ENCODE measurements around the gene ZNF385B. TPM values are rescaled to one million over a fixed set of nuclear protein-coding genes. Genes with fewer than 3 reads are reported as not detected.

The ZNF385B gene
- total and polyA plus RNA-seq, 4 donors, result 13.5 to 70.8 (median 45.2) TPM

- Histone ChIP-seq H3K9me3 (ENCODE audit: control insufficient read depth in 4 of 4, insufficient read depth in 3 of 4, low read length in 3 of 4) (no peaks in the 10 kb centered on the region), H3K27ac (ENCODE audit: low read depth in 1 of 2, low read length in 1 of 2) (no peak overlapping the region), H3K27me3 (ENCODE audit: control insufficient read depth in 3 of 3, insufficient read depth in 3 of 3, low read length in 2 of 3) (peaks cover 0 to 3% (median 0%) of the 10 kb centered on the region in 3 donors), H3K9ac (ENCODE audit: insufficient read depth in 1 of 2, low read length in 2 of 2) (no peak overlapping the region), H3K36me3 (ENCODE audit: control insufficient read depth in 4 of 4, insufficient read depth in 4 of 4, low read length in 4 of 4) (no peaks in the 10 kb centered on the region), H3K4me3 (no peak overlapping the region), H3K4me1 (ENCODE audit: control insufficient read depth in 5 of 5, insufficient read depth in 5 of 5, low read length in 5 of 5) (peaks cover 0 to 12% (median 0%) of the 10 kb centered on the region in 5 donors)
- DNase-seq, result no peak
- WGBS, 2 donors, result 67 to 70% methylated on average over 11 of the region's 11 CpGs
- no peak for ATAC-seq (ENCODE audit: insufficient read depth, low FRiP score)
- TF ChIP-seq CTCF (IDR thresholded peaks at IDR 0.05; ENCODE audit: control extremely low read depth, extremely low read depth), result no peak
Measured at GRCh38 chr2:179429060-179429471, 432.3 kb downstream of the ZNF385B start.

- Histone ChIP-seq H3K9me3 (ENCODE audit: control insufficient read depth in 4 of 4, insufficient read depth in 3 of 4, low read length in 3 of 4) (no peaks in the 10 kb centered on the region), H3K4me1 (ENCODE audit: control insufficient read depth in 5 of 5, insufficient read depth in 5 of 5, low read length in 5 of 5) (peaks cover 0 to 12% (median 0%) of the 10 kb centered on the region in 5 donors), H3K36me3 (ENCODE audit: control insufficient read depth in 4 of 4, insufficient read depth in 4 of 4, low read length in 4 of 4) (no peaks in the 10 kb centered on the region), H3K9ac (ENCODE audit: insufficient read depth in 1 of 2, low read length in 2 of 2) (no peak overlapping the region), H3K27me3 (ENCODE audit: control insufficient read depth in 3 of 3, insufficient read depth in 3 of 3, low read length in 2 of 3) (peaks cover 0 to 6% (median 0%) of the 10 kb centered on the region in 3 donors), H3K4me3 (no peak overlapping the region), H3K27ac (ENCODE audit: low read depth in 1 of 2, low read length in 1 of 2) (no peak overlapping the region)
- TF ChIP-seq CTCF (IDR thresholded peaks at IDR 0.05; ENCODE audit: control extremely low read depth, extremely low read depth), result no peak
- no peak for ATAC-seq (ENCODE audit: insufficient read depth, low FRiP score)
- WGBS, 2 donors, result 24 to 34% methylated on average over 7 of the region's 7 CpGs
- peak in 2 of 3 donors; percentile 37 to 67 for DNase-seq
Measured at GRCh38 chr2:179428649-179429048, 432.8 kb downstream of the ZNF385B start.

GRCh38 chr2:179427065-179427464, 434.3 kb downstream of the ZNF385B start:
- H3K9me3 ChIP-seq (ENCODE audit: control insufficient read depth in 4 of 4, insufficient read depth in 3 of 4, low read length in 3 of 4), result no peaks in the 10 kb centered on the region
- no peak overlapping the region for H3K27ac ChIP-seq (ENCODE audit: low read depth in 1 of 2, low read length in 1 of 2)
- no peak for TF ChIP-seq CTCF (IDR thresholded peaks at IDR 0.05; ENCODE audit: control extremely low read depth, extremely low read depth)
- ATAC-seq (ENCODE audit: insufficient read depth, low FRiP score) (no peak), DNase-seq (no peak)
- no peaks in the 10 kb centered on the region for H3K36me3 ChIP-seq (ENCODE audit: control insufficient read depth in 4 of 4, insufficient read depth in 4 of 4, low read length in 4 of 4)
- no peak overlapping the region for H3K9ac ChIP-seq (ENCODE audit: insufficient read depth in 1 of 2, low read length in 2 of 2)
- 92 to 96% methylated on average over 2 of the region's 2 CpGs for WGBS, 2 donors
- no peak overlapping the region for H3K4me3 ChIP-seq
- peaks cover 0 to 12% (median 0%) of the 10 kb centered on the region in 5 donors for H3K4me1 ChIP-seq (ENCODE audit: control insufficient read depth in 5 of 5, insufficient read depth in 5 of 5, low read length in 5 of 5)
- peaks cover 0 to 6% (median 0%) of the 10 kb centered on the region in 3 donors for H3K27me3 ChIP-seq (ENCODE audit: control insufficient read depth in 3 of 3, insufficient read depth in 3 of 3, low read length in 2 of 3)

GRCh38 chr2:179424571-179424970, 436.8 kb downstream of the ZNF385B start:
- no peak overlapping the region for H3K27ac ChIP-seq (ENCODE audit: low read depth in 1 of 2, low read length in 1 of 2)
- no peak overlapping the region for H3K9ac ChIP-seq (ENCODE audit: insufficient read depth in 1 of 2, low read length in 2 of 2)
- peaks cover 0 to 3% (median 0%) of the 10 kb centered on the region in 3 donors for H3K27me3 ChIP-seq (ENCODE audit: control insufficient read depth in 3 of 3, insufficient read depth in 3 of 3, low read length in 2 of 3)
- H3K4me1 ChIP-seq (ENCODE audit: control insufficient read depth in 5 of 5, insufficient read depth in 5 of 5, low read length in 5 of 5), result peaks cover 0 to 12% (median 0%) of the 10 kb centered on the region in 5 donors
- no peak for DNase-seq
- H3K9me3 ChIP-seq (ENCODE audit: control insufficient read depth in 4 of 4, insufficient read depth in 3 of 4, low read length in 3 of 4), result no peaks in the 10 kb centered on the region
- TF ChIP-seq CTCF (IDR thresholded peaks at IDR 0.05; ENCODE audit: control extremely low read depth, extremely low read depth), result no peak
- ATAC-seq (ENCODE audit: insufficient read depth, low FRiP score), result no peak
- H3K36me3 ChIP-seq (ENCODE audit: control insufficient read depth in 4 of 4, insufficient read depth in 4 of 4, low read length in 4 of 4), result no peaks in the 10 kb centered on the region
- 89 to 94% methylated on average over 3 of the region's 3 CpGs for WGBS, 2 donors
- no peak overlapping the region for H3K4me3 ChIP-seq

Data from lung (tissue), 12 donors.